NCI-H510A treated with DMSO at 0.1 percent for 48 hours (cell line): ENCODE measurements around the gene WDR53.
A peak's percentile ranks its signal among the peaks of the same experiment; 100 is the strongest.
"Not testable (repeated sequence)": the region's sequence is repeated elsewhere in the genome, so short reads cannot be mapped to it uniquely, and the experiment has no call there.

Experiments
- DNase-seq: peaks from one replicate; lab custom pipeline; 2025; lab: John Stamatoyannopoulos, UW

Gene WDR53

DNA sequence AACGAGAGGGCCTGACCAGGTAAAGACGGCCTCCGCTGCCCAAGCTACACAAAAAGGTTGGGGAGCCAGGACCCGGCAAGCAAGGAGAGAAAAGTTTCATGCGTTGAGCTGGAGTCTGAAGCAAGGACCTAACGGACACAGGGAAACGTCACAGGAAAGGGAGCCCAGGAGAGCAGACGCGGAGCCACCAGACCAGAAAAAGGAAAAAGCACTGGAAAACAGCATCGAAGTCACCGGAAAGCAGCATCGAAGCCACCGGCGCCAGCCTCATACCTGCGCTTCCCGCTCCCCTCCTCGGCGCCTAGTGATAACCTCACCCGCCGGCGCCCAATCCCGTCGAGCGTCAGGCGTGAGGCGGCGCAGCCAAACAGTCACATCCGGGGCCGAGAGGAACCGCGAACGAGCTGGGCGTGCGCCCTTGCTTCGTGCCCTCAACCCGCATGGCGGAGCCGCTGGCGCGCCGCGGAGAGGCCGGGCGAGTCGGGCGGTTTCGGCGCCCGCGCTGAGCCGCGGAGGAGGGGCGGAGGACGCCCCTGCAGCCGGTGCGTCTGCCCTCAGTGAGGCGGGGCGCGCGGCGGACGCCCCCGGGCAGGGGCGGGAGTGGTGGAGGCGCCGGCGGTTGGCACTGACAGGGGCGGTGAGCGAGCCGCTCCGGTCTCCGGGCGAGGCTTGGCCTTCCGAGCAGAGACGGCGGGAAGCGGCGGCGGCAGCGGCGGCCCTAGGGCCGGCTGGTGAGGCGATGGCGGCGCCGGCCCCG is at the start of gene WDR53, which contains the start of gene FBXO45:
WDR53 (minus strand) TSS at position 309 of the 757 bp plus-strand sequence. CDS start 7,079 bp downstream, outside the sequence.
FBXO45 (plus strand) TSS at position 415 of the 757 bp plus-strand sequence; CDS start at position 740, 325 bp downstream.
- peak; percentile 93 for DNase-seq

DNA sequence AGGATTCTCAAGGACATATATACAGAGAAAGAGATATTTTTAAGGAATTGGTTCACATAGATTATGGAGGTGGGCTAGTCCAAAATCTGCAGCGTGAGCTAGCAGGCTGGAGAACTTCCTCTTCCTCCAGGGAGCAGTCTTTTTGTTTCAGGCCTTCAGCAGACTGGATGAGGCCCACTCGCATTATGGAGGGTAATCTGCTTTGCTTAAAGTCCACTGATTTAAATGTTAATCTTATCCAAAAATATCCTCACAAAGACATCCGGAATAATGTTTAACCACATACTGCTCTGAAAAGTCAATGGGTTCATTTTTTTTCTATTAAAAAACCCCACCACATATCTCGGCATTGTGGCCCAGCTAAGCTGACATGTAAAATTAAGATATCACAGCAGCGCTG is 48.9 kb upstream of the WDR53 start:
- no peak for DNase-seq

DNA sequence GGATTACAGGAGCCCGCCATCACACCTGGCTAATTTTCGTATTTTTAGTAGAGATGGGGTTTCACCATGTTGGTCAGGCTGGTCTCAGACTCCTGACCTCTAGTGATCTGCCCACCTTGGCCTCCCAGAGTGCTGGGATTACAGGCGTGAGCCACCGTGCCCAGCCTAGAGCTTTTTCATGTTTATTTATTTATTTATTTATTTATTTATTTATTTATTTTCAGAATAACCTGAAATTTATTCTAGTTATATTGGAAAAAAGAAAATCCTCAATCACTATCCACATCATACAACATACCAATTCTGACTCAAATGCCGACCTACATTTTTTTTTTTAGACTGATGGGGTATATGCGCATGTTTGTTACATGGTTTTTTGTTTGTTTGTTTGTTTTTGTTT is 46.9 kb upstream of the WDR53 start:
- not testable (repeated sequence) for DNase-seq

DNA sequence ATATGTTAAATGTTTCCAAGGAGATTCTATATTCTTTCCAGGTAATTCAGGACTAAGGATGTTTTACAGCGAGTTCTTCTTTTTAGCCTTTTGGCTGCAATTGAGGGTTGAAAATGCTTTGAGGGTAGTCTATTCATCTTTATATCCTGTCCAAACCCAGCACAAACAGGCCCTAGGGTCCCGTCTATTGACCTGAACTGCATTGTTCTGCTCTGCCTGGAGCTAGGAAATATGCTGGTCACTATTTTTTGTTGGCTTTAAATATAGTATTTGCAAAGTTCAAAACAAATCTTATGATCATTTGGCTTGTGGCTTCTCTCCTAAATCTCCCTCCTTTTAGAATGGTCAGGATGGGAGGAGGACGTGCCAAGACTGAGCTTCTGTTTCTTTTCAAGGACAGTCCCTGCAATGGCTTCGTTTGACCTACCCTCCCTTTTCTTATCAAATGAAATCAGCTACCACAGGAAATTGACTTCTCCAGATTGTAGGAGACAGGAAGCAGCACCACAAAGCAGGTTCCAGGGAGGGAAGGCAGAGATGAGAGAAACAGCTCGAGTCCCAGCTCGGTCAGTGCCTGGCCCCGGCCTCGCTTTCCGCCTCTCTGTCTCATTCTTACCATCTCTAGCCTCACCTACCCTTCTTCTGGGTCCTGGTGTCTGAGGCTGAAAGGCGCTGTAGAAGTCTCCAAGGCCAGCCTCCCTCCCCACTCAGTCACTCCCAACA is 43.6 kb upstream of the WDR53 start:
- DNase-seq: no peak

DNA sequence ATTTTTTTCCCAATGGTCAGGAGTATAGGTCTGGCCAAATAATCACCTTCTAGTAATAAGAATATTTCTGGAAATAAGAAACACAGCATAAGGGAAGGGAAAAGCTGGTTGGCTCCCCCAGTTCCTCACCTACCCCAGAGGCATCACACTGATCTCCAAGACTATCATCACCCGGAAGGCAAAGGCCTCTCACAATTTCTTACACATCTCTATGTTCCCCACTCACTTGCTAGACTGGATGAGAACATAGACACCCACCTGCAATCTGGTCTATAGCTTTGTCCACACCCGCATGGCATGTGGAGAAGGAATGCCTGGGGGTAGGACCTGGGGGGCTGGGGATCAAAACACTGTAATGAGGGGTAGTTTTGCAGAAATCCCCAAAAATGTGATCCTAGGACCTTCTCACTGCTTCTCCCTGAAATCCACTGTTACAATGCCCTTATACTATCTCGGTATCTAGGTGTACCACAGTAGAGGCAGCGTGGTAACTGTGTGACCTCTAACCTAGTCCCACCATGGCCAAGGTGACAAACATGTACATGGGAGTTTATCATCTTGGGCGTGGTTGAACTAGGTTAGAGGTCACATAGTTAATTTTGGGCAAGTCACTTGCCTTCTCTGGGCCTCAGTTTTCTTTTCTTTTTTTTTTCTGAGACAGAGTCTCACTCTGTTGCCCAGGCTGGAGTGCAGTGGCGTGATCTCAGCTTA is 41.6 kb upstream of the WDR53 start:
- no peak for DNase-seq

DNA sequence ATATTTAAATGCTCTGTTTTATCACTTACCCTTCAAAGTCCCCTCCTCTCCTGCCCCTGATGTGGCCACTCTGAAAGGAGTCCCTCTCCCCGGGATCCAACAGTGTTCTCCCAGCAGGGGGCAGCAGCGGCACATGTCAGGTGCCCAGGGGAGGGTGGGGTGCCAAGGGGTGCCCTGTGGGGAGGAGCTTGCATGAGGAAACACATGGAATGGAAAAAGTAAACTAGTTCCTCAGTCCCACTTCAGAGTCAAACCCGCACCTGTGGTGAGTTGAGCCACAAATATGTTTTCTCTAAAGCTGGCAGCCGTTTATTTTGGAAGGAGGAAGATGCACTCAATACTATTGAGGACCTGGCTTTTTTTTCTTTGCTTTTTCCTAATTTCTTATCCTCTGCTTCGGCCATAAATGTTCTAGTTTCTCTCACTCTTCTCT is 41.0 kb upstream of the WDR53 start:
- DNase-seq: peak; percentile 90

DNA sequence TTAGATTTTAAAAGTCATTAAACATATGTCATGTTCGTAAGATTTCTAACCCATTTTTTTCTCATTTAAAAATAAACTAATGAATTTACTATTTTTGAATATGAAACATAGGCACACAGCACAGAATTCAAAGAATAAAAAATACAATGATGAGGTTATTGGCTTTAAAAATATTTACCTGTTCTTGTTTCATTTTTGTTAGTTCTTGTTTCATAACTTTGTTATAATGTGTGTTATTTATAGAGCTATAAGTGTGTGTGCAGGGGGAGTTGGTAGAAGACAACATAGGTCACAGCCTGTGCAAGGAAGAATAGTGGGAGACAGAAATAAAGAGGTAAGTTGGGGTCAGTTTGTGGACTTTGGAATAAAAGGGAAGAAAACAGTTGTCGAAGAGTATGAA is 40.3 kb upstream of the WDR53 start:
- no peak for DNase-seq

DNA sequence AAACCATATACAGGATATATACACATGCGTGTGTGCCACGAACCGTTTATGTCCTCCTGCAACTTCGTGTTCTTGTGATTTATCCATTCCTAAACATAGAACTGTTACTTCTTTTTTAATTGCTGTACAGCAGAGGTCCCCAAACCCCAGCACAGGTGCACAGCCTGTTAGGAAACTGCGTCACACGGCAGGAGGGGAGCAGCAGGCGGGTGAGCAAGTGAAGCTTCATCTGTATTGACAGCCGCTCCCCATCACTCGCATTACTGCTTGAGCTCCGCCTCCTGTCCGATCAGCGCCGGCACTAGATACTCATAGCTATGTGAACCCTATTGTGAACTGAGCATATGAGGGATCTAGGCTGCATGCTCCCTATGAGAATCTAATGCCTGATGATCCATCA is 36.2 kb upstream of the WDR53 start:
- peak; percentile 43 for DNase-seq

DNA sequence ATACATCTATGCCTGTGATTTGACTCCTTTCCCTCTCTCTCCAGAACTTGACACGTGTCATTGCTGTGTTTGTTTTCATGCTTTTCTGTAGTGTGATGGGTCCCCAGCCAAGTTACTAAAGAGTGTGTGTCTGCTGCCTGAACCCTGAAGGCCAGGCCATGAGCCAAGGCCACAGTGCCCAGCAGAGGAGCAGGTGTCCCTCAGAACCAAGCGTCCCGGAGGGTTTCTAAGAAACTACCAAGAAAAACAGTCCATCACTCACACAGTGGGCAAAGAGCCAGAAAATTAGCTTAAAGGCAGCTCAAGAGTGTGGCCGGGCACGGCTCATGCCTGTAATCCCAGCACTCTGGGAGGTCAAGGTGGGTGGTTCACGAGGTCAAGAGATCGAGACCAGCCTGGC is 35.3 kb upstream of the WDR53 start:
- no peak for DNase-seq

DNA sequence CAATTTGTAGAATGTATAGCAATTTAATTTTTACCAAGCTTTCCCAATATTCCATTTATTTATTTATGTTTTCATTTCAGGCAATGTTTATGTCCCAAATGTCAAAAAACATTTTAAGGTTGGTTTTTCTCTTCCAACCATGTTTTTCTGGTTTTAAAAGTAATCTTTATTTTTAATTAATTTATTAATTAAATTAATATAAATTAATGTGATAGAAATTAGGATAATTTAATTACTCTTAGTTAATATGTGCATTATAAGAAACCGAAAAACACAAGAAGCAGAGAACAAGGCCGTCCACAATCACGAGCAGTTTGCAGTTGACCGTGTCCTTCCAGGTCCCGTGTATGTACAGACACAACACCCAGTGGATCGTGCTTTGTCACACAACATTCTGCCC is 34.3 kb upstream of the WDR53 start:
- DNase-seq: no peak

DNA sequence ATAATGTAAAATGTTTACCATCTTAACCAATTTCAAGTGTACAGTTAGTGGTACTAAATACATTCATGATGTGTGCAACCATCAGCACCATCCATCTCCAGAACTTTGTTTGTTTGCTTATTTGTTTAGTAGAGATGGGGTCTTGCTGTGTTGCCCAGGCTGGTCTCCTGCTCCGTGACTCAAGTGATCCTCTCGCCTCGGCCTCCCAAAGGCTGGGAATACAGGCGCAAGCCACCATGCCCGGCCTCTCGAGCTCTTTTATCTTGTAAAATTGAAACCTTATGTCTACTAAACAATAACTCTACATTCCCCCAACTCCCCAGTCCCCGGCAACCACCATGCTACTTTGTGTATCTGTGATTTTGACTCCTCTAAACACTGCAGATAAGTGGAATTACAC is 32.0 kb upstream of the WDR53 start:
- DNase-seq: no peak

DNA sequence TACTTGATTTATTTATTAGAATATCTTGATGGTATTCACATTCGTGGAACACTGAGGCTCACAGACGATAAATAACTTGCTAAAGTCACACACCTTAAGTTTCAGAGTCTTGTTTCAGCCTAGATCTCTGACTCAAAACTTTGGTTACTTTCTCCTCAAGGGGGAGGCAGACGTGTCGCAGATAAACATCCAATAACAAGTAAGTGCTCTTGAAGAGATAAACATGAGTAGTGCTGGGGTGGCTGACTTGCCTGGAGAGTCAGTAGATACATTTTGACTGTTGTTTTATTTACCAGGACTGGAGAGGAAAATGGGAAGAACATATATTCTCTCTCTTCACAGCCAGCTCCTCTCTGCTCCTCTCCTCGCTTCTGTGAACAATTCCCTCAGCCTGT is 31.4 kb upstream of the WDR53 start:
- no peak for DNase-seq

DNA sequence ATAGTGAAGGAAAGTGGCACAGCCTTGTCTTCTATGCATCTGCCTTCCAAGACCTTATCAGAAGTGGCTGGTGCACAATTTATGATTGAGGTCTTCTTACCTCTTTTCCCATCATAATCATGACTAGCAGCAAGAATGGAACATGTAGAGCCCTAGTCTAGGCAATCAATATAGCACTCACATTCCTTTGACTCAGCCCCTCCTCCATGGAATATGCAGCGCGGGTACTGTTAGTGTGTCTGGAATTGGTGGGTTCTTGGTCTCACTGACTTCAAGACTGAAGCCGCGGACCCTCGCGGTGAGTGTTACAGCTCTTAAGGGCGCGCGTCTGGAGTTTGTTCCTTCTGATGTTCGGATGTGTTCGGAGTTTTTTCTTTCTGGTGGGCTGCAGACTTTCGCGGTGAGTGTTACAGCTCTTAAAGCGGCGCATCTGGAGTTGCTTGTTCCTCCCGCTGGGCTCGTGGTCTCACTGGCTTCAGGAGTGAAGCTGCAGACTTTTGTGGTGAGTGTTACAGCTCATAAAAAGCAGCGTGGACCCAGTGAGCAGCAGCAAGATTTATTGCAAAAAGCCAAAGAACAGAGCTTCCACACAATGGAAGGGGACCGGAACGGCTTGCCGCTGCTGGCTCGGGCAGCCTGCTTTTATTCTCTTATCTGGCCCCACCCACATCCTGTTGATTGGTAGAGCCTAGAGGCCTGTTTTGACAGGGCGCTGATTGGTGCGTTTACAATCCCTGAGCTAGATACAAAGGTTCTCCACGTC is 29.8 kb upstream of the WDR53 start:
- not testable (repeated sequence) for DNase-seq

DNA sequence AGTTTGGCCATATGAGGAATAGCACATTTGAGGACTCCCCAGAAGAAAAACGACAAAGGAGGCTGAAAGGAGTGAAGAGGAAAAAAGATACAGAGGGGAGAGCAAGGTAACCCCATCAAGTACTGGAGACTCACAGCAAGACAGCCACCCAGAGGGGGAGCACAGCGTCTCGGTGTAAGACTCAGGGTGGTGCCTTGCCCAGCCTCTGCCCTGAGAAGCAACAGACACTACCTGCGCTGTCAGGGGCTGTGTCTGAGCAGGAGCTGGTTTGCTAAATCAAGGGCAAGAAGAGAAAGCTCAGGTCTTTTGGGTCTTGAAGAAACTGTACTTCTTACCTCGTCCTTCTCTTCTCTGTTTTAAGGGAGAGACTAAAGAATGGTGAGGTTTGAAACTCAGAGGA is 28.0 kb upstream of the WDR53 start:
- no peak for DNase-seq

DNA sequence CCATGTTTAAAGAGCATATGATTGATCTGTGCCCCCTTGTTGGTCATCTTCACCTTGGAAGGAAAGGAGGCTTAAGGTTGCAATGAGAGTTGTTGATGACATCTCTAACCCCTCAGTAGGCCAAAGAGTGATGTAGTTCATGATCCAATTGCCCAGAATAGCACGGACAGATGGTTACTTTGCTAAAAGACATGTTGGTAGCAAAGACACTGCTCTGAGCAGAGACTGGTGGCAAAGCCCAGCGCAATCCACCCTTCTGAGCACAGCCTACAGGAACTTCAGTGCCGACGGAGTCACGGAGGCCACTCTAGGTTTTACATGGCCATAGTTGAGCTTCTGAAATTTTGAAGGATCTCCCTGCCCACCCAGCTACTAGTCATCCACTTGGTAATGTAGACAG is 21.9 kb upstream of the WDR53 start:
- no peak for DNase-seq

DNA sequence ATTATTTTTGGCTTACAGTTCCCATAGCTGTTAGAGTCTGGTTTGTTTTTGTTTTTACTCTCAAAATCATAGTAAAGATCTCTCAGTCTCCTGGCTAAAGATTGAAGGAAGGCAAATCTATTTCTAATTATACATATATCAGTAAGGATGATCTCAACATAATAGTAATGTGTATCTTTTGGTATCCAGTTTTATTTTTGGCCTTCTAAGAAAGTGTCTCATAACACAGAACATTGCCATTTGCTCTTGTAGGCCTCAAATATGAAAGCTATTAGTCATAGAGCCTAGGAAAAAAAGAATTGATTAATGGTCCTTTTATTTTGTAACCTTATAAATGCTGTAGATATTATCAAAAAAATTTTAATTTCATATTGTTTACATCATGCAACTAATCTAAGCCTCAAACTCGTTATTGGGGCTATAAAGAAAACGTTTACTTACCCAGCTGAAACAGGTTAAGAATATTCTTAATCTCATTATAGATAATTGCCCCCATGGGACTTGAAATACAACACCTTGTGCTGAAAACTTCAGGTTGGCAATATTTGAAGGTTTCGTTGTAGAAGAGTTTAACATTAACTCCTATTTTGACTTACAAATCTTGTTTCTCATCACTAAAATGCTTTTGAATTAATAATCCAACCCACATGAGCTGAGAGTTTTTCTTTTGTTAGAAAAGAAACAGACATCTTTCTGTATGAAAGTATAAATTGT is 16.8 kb upstream of the WDR53 start:
- DNase-seq: no peak

DNA sequence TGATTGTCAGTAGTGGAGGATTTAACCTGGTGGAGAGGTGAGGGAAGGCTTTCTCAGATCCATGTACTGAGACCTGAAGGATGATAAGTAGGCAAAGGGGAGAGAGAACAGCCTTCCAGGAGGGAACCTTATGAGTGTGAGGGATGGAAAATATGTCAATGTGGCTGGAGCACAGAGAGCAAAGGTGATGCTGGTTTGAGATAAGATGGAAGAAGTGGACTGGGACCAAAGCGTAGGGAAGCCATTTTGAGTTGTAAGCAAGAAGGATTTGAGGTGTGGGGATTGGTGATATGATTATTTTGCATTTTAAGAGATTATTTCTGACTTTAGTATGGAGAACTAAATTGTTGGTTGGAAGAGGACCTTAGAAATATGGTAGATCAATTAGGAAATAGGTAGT is 4.0 kb upstream of the WDR53 start:
- DNase-seq: no peak

DNA sequence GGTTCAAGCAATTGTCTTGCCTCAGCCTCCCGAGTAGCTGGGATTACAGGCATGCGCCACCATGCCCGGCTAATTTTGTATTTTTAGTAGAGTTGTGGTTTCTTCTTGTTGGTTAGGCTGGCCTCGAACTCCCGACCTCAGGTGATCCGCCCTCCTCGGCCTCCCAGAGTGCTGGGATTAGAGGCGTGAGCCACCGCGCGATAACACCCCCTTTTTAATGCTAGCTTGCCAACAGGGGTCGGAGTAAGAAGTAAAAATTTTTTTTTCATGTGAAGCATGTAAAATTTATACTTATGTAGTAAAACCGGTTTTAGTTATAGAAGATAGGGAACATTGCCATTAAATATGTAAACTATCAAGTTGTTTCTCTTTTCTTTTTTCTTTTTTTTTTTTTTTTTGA is 2.0 kb upstream of the WDR53 start:
- not testable (repeated sequence) for DNase-seq

DNA sequence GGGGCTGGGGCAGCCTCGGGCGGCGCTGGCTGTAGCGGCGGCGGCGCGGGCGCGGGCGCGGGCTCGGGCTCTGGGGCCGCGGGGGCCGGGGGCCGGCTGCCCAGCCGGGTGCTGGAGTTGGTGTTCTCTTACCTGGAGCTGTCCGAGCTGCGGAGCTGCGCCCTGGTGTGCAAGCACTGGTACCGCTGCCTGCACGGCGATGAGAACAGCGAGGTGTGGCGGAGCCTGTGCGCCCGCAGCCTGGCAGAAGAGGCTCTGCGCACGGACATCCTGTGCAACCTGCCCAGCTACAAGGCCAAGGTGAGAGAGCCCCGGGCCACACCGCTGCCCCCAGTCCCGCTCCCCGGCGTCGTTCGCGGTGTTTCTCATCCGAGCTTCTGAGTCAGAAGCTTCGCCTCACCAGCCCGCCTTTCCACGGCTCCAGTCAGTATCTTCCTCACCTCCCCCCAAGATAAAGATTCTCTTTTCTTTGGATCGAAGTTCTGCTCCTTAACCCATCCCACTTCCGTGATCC is 706 bp upstream of the WDR53 start:
- no peak for DNase-seq

DNA sequence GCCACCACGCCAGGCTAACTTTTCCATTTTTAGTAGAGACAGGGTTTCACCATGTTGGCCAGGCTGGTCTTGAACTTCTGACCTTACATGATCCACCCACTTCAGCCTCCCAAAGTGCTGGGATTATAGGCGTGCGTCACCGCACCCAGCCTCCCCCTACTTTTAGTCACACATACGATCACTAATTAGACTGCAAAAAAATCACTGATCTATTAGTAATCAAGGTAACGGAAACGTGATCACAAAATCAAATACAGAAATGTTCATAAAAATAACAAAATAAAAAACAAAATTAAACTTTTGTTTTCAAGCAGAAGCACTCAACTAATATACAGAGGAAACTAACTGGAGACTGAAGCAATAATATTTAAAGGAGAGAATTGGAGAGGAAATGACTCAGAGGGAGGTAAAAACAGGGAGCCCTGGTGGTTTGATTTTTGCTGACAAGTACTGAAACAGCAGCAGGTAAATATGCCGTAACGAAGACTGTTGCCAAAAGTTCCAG is 4.6 kb downstream of the WDR53 start:
- DNase-seq: no peak

DNA sequence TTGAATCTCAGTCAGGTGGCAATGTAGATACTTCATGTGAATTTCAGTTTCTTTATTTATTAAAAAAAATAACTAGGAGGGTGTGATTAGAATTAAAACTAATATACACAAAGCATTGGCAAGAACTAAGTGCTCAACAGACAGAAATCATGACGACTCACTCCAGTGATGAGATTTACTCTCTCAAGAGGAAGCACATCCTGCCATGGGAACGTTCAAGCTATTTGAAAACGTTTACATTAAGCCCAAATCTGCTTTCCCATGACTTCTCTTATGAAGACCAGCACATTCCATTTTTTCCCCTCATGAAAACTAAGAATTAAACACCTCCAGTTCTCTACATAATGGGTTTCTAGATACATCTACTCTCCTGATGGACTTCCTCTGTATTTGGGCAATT is 8.5 kb downstream of the WDR53 start:
- DNase-seq: no peak
